H1 (cell line): Measurements from ENCODE around the gene COL25A1. TPM values are rescaled to one million over a fixed set of nuclear protein-coding genes. Genes with fewer than 3 reads are reported as not detected.

ENCODE experiments used
- CTCF ChIA-PET: fragments of 300-600 bp; sonication (Branson Sonifier 250); formaldehyde crosslinking; loops from one replicate; lab custom pipeline; 2021; ENCODE audit not compliant: partially characterized antibody; lab: Charles Lee
- POLR2A ChIA-PET: fragments of 300-600 bp; sonication (Branson Sonifier 250); formaldehyde crosslinking; loops from one replicate; lab custom pipeline; 2021; ENCODE audit warnings: inconsistent platforms; ENCODE audit not compliant: partially characterized antibody; lab: Charles Lee
- DNase-seq, 2 experiments: peaks; one replicate each; pipeline versions ENCODE4 v3.0.0 to v3.0.0-alpha.2; 2010 to 2022; ENCODE audit warnings: low spot score in 2 of 2, low read depth in 1 of 2, mixed read lengths in 1 of 2
- FAIRE-seq: peaks from 2 replicates; lab custom pipeline; 2011; peaks lifted over from hg19 to GRCh38; lab: Jason Lieb, UNC
- H2AFZ ChIP-seq: 2 replicates; pipeline ENCODE4 v1.8.1; 2012; ENCODE audit warnings: low read length, inconsistent platforms
- H2AK5ac ChIP-seq: 2 replicates; pipeline ENCODE4 v1.6.1; 2013; ENCODE audit warnings: low read depth, low read length
- H2BK120ac ChIP-seq: replicated peaks from 2 replicates; pipeline ENCODE3; 2013; ENCODE audit warnings: low read depth, low read length, inconsistent platforms
- H2BK12ac ChIP-seq: 2 replicates; pipeline ENCODE4 v1.6.1; 2013; ENCODE audit warnings: low read depth, low read length
- H2BK15ac ChIP-seq: 2 replicates; pipeline ENCODE4 v1.6.1; 2013; ENCODE audit warnings: low read length
- H2BK20ac ChIP-seq: 2 replicates; pipeline ENCODE4 v1.6.1; 2013; ENCODE audit warnings: low read length
- H2BK5ac ChIP-seq: 2 replicates; pipeline ENCODE4 v1.6.1; 2013; ENCODE audit warnings: low read depth, low read length
- H3K14ac ChIP-seq: 2 replicates; pipeline ENCODE4 v1.6.1; 2013; ENCODE audit warnings: inconsistent platforms; ENCODE audit not compliant: insufficient read length
- H3K18ac ChIP-seq: 2 replicates; pipeline ENCODE4 v1.6.1; 2013; ENCODE audit warnings: low read length; ENCODE audit errors: extremely low read depth
- H3K23ac ChIP-seq: 2 replicates; pipeline ENCODE4 v1.6.1; 2013; ENCODE audit warnings: inconsistent platforms; ENCODE audit not compliant: insufficient read length
- H3K23me2 ChIP-seq: 2 replicates; pipeline ENCODE4 v1.6.1; 2013; ENCODE audit warnings: low read depth, low read length
- H3K27ac ChIP-seq: 2 replicates; pipeline ENCODE4 v1.6.1; 2011; ENCODE audit warnings: low read depth, low read length, inconsistent platforms
- H3K27me3 ChIP-seq, 4 experiments: replicated peaks in 1 of 4; 1 replicate in 1 of 4; 2 replicates in 3 of 4; pipeline versions ENCODE4 v1.6.1 to v1.8.1; 2011 to 2013; ENCODE audit warnings: low read length in 3 of 4, mild to moderate bottlenecking in 3 of 4, inconsistent platforms in 2 of 4, mixed read lengths in 2 of 4, moderate library complexity in 1 of 4; ENCODE audit not compliant: control insufficient read depth in 3 of 4, insufficient read depth in 3 of 4; ENCODE audit errors: extremely low read depth in 1 of 4
- H3K36me3 ChIP-seq, 4 experiments: 2 replicates each; pipeline versions ENCODE4 v1.6.1 to v1.8.1; 2011 to 2013; ENCODE audit warnings: mild to moderate bottlenecking in 4 of 4, low read length in 3 of 4, moderate library complexity in 2 of 4, control low read depth in 1 of 4, inconsistent platforms in 1 of 4; ENCODE audit not compliant: insufficient read depth in 4 of 4, control insufficient read depth in 2 of 4
- H3K4ac ChIP-seq: replicated peaks from 2 replicates; pipeline ENCODE3; 2013; ENCODE audit warnings: low read length, low read depth, mixed read lengths, inconsistent platforms; ENCODE audit not compliant: insufficient read length
- H3K4me1 ChIP-seq, 4 experiments: replicated peaks in 1 of 4; 1 replicate in 1 of 4; 2 replicates in 3 of 4; pipeline versions ENCODE4 v1.6.1 to v1.8.1; 2011 to 2013; ENCODE audit warnings: low read length in 3 of 4, inconsistent platforms in 2 of 4, mixed read lengths in 1 of 4; ENCODE audit not compliant: insufficient read depth in 4 of 4, control insufficient read depth in 3 of 4
- H3K4me2 ChIP-seq, 2 experiments: 2 replicates each; pipeline versions ENCODE4 v1.6.1 to v1.8.1; 2011 to 2013; ENCODE audit warnings: low read depth in 2 of 2, low read length in 2 of 2, control low read depth in 1 of 2, inconsistent platforms in 1 of 2, mild to moderate bottlenecking in 1 of 2; ENCODE audit not compliant: insufficient read depth in 1 of 2
- H3K4me3 ChIP-seq, 4 experiments: fragments of 200-600, 300-600 bp in 1 of 4; sonication (generic), shearing (Covaris generic), sonication (Bioruptor Twin) in 1 of 4; 2 replicates each; pipeline versions ENCODE4 v1.5.1 to v1.8.1; 2011 to 2016; ENCODE audit warnings: low read length in 4 of 4, low read depth in 3 of 4, control low read depth in 2 of 4, inconsistent platforms in 2 of 4, mild to moderate bottlenecking in 2 of 4, mixed read lengths in 1 of 4, moderate library complexity in 1 of 4; ENCODE audit not compliant: insufficient read depth in 2 of 4; ENCODE audit errors: extremely low read depth in 1 of 4
- H3K56ac ChIP-seq: replicated peaks from 2 replicates; pipeline ENCODE3; 2013; ENCODE audit warnings: low read depth, mild to moderate bottlenecking, mixed read lengths, low read length, inconsistent platforms; ENCODE audit not compliant: insufficient read length
- H3K79me1 ChIP-seq: 2 replicates; pipeline ENCODE4 v1.6.1; 2013; ENCODE audit warnings: low read depth, low read length, control low read depth
- H3K79me2 ChIP-seq, 2 experiments: 2 replicates each; pipeline versions ENCODE4 v1.6.1 to v1.8.1; 2012 to 2013; ENCODE audit warnings: low read length in 2 of 2, mild to moderate bottlenecking in 2 of 2, inconsistent platforms in 1 of 2; ENCODE audit not compliant: insufficient read depth in 2 of 2, control insufficient read depth in 1 of 2
- H3K9ac ChIP-seq, 4 experiments: replicated peaks in 1 of 4; 1 replicate in 1 of 4; 2 replicates in 3 of 4; pipeline versions ENCODE4 v1.6.1 to v1.8.1; 2011 to 2013; ENCODE audit warnings: low read depth in 3 of 4, low read length in 3 of 4, control low read depth in 2 of 4, mild to moderate bottlenecking in 2 of 4, moderate library complexity in 2 of 4, inconsistent platforms in 1 of 4; ENCODE audit errors: extremely low read depth in 1 of 4
- H3K9me3 ChIP-seq, 2 experiments: 2 replicates each; pipeline versions ENCODE4 v1.6.1 to v1.8.1; 2012 to 2013; ENCODE audit warnings: mild to moderate bottlenecking in 2 of 2, moderate library complexity in 2 of 2, control low read depth in 1 of 2, inconsistent platforms in 1 of 2, low read depth in 1 of 2, low read length in 1 of 2, mixed read lengths in 1 of 2; ENCODE audit not compliant: insufficient read depth in 2 of 2
- H4K20me1 ChIP-seq, 2 experiments: replicated peaks in 1 of 2; 2 replicates each; pipeline versions ENCODE3 to v1.8.1; 2011 to 2013; ENCODE audit warnings: inconsistent platforms in 2 of 2, low read length in 2 of 2, mild to moderate bottlenecking in 1 of 2; ENCODE audit not compliant: insufficient read depth in 2 of 2, control insufficient read depth in 1 of 2
- H4K5ac ChIP-seq: 2 replicates; pipeline ENCODE4 v1.6.1; 2013; ENCODE audit warnings: low read length, low read depth, mixed read lengths, inconsistent platforms; ENCODE audit not compliant: insufficient read length
- H4K8ac ChIP-seq: 2 replicates; pipeline ENCODE4 v1.8.0; 2013; ENCODE audit warnings: mild to moderate bottlenecking, moderate library complexity, low read length, inconsistent platforms; ENCODE audit not compliant: insufficient read depth; ENCODE audit errors: extremely low read depth
- H4K91ac ChIP-seq: replicated peaks from 2 replicates; pipeline ENCODE3; 2013; ENCODE audit warnings: low read length, mixed read lengths, inconsistent platforms; ENCODE audit not compliant: insufficient read length
- ATF3 ChIP-seq: IDR thresholded peaks from 2 replicates; pipeline ENCODE4 v1.6.1; 2011; ENCODE audit warnings: low read depth, mild to moderate bottlenecking, low read length; ENCODE audit not compliant: insufficient read depth
- BACH1 ChIP-seq: IDR thresholded peaks from 2 replicates; pipeline ENCODE4 v1.6.1; 2012; ENCODE audit warnings: low read length, improper control_type of control experiment
- CEBPB ChIP-seq: IDR thresholded peaks from 2 replicates; pipeline ENCODE4 v1.6.1; 2012; ENCODE audit warnings: low read depth, low read length
- CREB1 ChIP-seq: IDR thresholded peaks from 2 replicates; pipeline ENCODE4 v1.6.1; 2012; ENCODE audit warnings: inconsistent platforms
- GABPA ChIP-seq: IDR thresholded peaks from 2 replicates; pipeline ENCODE4 v1.6.1; 2011; ENCODE audit warnings: mild to moderate bottlenecking, low read length, moderate library complexity, borderline replicate concordance; ENCODE audit not compliant: insufficient read depth
- HDAC2 ChIP-seq, 2 experiments: fragments of 300-600 bp in 1 of 2; sonication (generic) in 1 of 2; IDR thresholded peaks; 2 replicates each; pipeline ENCODE4 v1.6.1; 2011 to 2012; ENCODE audit warnings: low read depth in 2 of 2, low read length in 2 of 2, mild to moderate bottlenecking in 2 of 2, moderate library complexity in 2 of 2, borderline replicate concordance in 1 of 2, inconsistent platforms in 1 of 2
- KDM5A ChIP-seq: fragments of 200-600 bp; IDR thresholded peaks from 2 replicates; pipeline ENCODE4 v1.7.1; 2012; ENCODE audit warnings: mild to moderate bottlenecking, low read length, inconsistent platforms, mixed read lengths
- POLR2A ChIP-seq, 2 experiments: IDR thresholded peaks; 1 replicate in 1 of 2; 2 replicates in 1 of 2; pipeline ENCODE4 v1.6.1; 2011; ENCODE audit warnings: low read depth in 2 of 2, low read length in 2 of 2, mild to moderate bottlenecking in 2 of 2; ENCODE audit errors: control extremely low read depth in 1 of 2
- RFX5 ChIP-seq: IDR thresholded peaks from 2 replicates; pipeline ENCODE4 v1.6.1; 2011; ENCODE audit warnings: low read depth, low read length, improper control_type of control experiment, borderline replicate concordance
- SIRT6 ChIP-seq: IDR thresholded peaks from one replicate; pipeline ENCODE4 v1.7.1; 2012; ENCODE audit warnings: low read length, inconsistent platforms
- SUZ12 ChIP-seq: fragments of 200-600 bp; sonication (generic); IDR thresholded peaks from 2 replicates; pipeline ENCODE4 v1.6.1; 2012; ENCODE audit warnings: mild to moderate bottlenecking, inconsistent platforms, low read length, moderate library complexity, mixed read lengths
- TAF1 ChIP-seq: IDR thresholded peaks from 2 replicates; pipeline ENCODE4 v1.6.1; 2011; ENCODE audit warnings: mild to moderate bottlenecking, low read depth, low read length
- WGBS, 2 experiments: shearing (Covaris generic) in 1 of 2; methylation state at CpG; one replicate each; pipeline versions ENCODE4 v1.1.6 to v1.1.7; 2013 to 2015; ENCODE audit warnings: low lambda C conversion rate in 2 of 2, mixed read lengths in 2 of 2, inconsistent platforms in 1 of 2, low coverage in 1 of 2, missing lambda C conversion rate in 1 of 2; ENCODE audit not compliant: insufficient replicate concordance in 2 of 2, insufficient coverage in 1 of 2, insufficient read length in 1 of 2; ENCODE audit errors: extremely low coverage in 1 of 2, missing lambda C conversion rate in 1 of 2; 5-methylcytosine and 5-hydroxymethylcytosine counted together
- polyA plus RNA-seq, 7 experiments: library from polyadenylated mRNA; depleted of rRNA in 3 of 7; stranded (reverse) in 5 of 7; unstranded in 2 of 7; fragments of >200 nt in 5 of 7; fragments of 200-250 nt in 2 of 7; gene quantifications; 1 replicate in 5 of 7; 2 replicates in 1 of 7; 4 replicates in 1 of 7; pipeline versions ENCODE4 v1.2.1 to v1.2.3, GENCODE V29; 2011 to 2013; ENCODE audit warnings: missing spikeins in 2 of 7, mixed read lengths in 2 of 7
- total RNA-seq: library from RNA; stranded (reverse); fragmentation: NEBNext Ultra II Directional; extraction: Animal tissue kit (Norgen Biotek cat#: 25700); gene quantifications from 2 replicates; pipeline ENCODE4 v1.2.1, GENCODE V29; 2021
- TF ChIP-seq, protein P1 (sequence below): IDR thresholded peaks from 2 replicates; pipeline ENCODE4 v1.6.1; 2012; ENCODE audit warnings: inconsistent platforms

COL25A1 gene
- total and polyA plus RNA-seq, 2 of the 8 experiments (the other 6 are each of a cell fraction or from before 2014, with no cell fraction given) = 1.1 to 8.3 TPM

- no peak overlapping the region for H3K23ac ChIP-seq
- H3K4ac ChIP-seq = no peak overlapping the region
- H2BK5ac ChIP-seq = no peak overlapping the region
- no peak overlapping the region for H2AFZ ChIP-seq
- no peak overlapping the region for H3K9ac ChIP-seq
- H3K23me2 ChIP-seq = no peaks in the 10 kb centered on the region
- H3K36me3 ChIP-seq = no peaks in the 10 kb centered on the region
- 84% methylated on average over 5 of the region's 5 CpGs; no CpG with 5 or more reads in 1 of the 2 experiments for WGBS, 2 experiments
- no peak overlapping the region for H3K4me2 ChIP-seq
- H3K79me2 ChIP-seq = no peaks in the 10 kb centered on the region
- no peak overlapping the region for H3K56ac ChIP-seq
- no peak overlapping the region for H3K18ac ChIP-seq
- H2BK15ac ChIP-seq = no peak overlapping the region
- H4K8ac ChIP-seq = no peak overlapping the region
- no peak overlapping the region for H2BK120ac ChIP-seq
- ChIA-PET CTCF (no interaction called here), POLR2A (interaction anchor here (0.6 kb wide), 1 partner anchor 39 kb away, joined by 3 read pairs; no protein-coding TSS in a partner anchor)
- no peaks in the 10 kb centered on the region for H4K20me1 ChIP-seq
- no peaks in the 10 kb centered on the region for H3K79me1 ChIP-seq
- no peak overlapping the region for H4K91ac ChIP-seq
- H3K27me3 ChIP-seq = no peaks in the 10 kb centered on the region
- no peaks in the 10 kb centered on the region for H3K9me3 ChIP-seq
- H3K14ac ChIP-seq = no peak overlapping the region
- DNase-seq (no peak), FAIRE-seq (no peak)
- H3K4me3 ChIP-seq = no peak overlapping the region
- H2BK20ac ChIP-seq = no peak overlapping the region
- peaks cover 0 to 2% (median 0%) of the 10 kb centered on the region in 4 experiments; a peak in 3 of 7 replicates for H3K4me1 ChIP-seq
- H2BK12ac ChIP-seq = no peak overlapping the region
- H3K27ac ChIP-seq = no peak overlapping the region
- no peak overlapping the region for H2AK5ac ChIP-seq
- H4K5ac ChIP-seq = no peak overlapping the region
- TF ChIP-seq KDM5A (no peak), BACH1 (no peak), TAF1 (no peak), HDAC2 (IDR thresholded peaks at IDR 0.05; ENCODE audit: borderline replicate concordance in 1 of 2, low read depth in 2 of 2, low read length in 2 of 2) (no peak), ATF3 (no peak), CEBPB (no peak), RFX5 (no peak), GABPA (no peak), CREB1 (no peak), POLR2A (IDR thresholded peaks at IDR 0.05; ENCODE audit: control extremely low read depth in 1 of 2, low read depth in 2 of 2, low read length in 2 of 2) (no peak), SUZ12 (no peak), SIRT6 (no peak)
- TF ChIP-seq, protein P1, sequence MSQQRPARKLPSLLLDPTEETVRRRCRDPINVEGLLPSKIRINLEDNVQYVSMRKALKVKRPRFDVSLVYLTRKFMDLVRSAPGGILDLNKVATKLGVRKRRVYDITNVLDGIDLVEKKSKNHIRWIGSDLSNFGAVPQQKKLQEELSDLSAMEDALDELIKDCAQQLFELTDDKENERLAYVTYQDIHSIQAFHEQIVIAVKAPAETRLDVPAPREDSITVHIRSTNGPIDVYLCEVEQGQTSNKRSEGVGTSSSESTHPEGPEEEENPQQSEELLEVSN = no peak
Observed at GRCh38 chr4:109174224-109174953, 128.1 kb downstream of the COL25A1 start.
